HTR-8/SVneo (cell line): ENCODE measurements around the gene TERT.
A peak's percentile ranks its signal among the peaks of the same experiment; 100 is the strongest.
"Not testable (repeated sequence)": the region's sequence is repeated elsewhere in the genome, so short reads cannot be mapped to it uniquely, and the experiment has no call there.

Experiments
- DNase-seq: peaks from one replicate; pipeline ENCODE4 v3.0.0; 2011; ENCODE audit warnings: low spot score, mixed read lengths; ENCODE audit not compliant: insufficient read length
- FAIRE-seq: peaks from 2 replicates; lab custom pipeline; 2011; peaks lifted over from hg19 to GRCh38; lab: Jason Lieb, UNC

TERT gene

DNA sequence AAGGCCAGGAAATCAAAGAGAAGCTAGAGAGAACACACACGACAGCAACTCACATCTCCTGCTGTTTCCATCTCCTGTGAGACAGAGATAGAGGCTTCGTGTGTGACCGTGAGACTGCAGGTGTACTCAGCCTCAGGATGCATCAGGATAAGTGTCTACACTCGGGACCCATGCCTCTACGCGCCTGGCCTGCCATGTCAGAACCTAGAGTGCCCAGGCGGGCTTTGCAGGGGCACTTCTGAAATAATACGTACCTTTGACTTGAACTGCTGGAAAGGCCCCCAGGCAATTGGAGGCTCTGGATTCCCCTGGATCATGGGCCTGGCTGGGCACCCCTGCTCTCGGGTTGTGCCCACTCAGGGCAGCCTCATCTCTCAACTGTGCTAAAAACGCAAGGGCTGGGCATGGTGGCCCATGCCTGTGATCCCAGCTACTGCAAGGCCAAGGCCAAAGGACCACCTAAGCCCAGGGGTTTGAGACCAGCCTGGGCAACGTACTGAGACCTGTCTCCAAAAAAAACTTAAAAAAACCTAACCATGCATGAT is 37.1 kb upstream of the TERT start:
- no peak for FAIRE-seq
- DNase-seq = no peak

- DNase-seq = no peak
- FAIRE-seq = no peak
These were observed 36.3 kb upstream of the TERT start for GRCh38 chr5:1330847-1331831.

DNA sequence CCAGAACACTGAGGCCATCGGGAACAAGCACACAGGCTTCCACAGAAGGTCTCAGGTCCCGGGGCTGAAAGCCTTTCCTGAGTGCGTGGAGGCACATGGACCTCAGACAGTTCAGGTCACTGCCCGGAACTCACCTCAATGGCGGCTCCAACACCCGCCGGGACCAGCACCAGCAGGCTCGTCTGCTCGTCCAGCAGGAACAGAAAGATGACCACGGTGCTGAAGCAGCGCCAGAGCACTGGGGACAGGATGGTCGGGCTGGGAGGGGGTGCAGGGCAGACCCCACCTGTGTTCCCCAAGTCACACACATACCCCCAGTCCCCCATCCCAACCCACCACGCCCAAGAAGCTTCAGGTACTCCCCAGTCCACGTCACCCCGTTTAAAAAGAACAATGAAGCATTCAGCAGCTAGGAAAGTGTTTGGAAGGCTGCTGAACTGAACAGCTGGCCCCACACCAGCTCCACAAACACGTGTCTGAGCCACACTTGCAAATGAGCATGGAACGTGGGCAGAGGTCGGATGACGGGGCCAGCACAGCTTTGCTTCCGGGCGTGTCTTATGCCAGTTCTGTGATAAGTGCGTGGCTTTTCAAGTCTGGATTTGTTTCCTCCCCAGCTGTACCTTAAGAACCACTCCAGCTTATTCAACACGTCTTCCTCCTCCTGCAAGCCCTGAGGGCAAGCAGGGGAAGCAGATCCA is 35.4 kb upstream of the TERT start:
- DNase-seq = no peak
- FAIRE-seq = no peak

- DNase-seq = no peak
- no peak for FAIRE-seq
These were observed 34.3 kb upstream of the TERT start for GRCh38 chr5:1329111-1329579.

- FAIRE-seq, DNase-seq: not testable (repeated sequence)
These were observed 33.6 kb upstream of the TERT start for GRCh38 chr5:1328237-1329110.

- DNase-seq = not testable (repeated sequence)
- peak; percentile 70 for FAIRE-seq
These were observed 32.3 kb upstream of the TERT start for GRCh38 chr5:1326901-1327756.

DNA sequence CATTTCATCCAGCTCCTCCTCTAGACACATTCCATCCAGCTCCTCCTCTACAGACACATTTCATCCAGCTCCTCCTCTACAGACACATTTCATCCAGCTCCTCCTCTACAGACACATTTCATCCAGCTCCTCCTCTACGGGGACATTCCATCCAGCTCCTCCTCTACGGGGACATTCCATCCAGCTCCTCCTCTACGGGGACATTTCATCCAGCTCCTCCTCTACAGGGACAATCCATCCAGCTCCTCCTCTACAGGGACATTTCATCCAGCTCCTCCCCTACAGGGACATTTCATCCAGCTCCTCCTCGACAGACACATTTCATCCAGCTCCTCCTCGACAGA is 31.6 kb upstream of the TERT start:
- DNase-seq = not testable (repeated sequence)
- FAIRE-seq = peak; percentile 74

GRCh38 chr5:1325870-1326531 is 31.1 kb upstream of the TERT start:
- peak; percentile 74 for DNase-seq
- peak; percentile 4 for FAIRE-seq

GRCh38 chr5:1325191-1325741 is 30.4 kb upstream of the TERT start:
- DNase-seq (no peak), FAIRE-seq (no peak)

DNA sequence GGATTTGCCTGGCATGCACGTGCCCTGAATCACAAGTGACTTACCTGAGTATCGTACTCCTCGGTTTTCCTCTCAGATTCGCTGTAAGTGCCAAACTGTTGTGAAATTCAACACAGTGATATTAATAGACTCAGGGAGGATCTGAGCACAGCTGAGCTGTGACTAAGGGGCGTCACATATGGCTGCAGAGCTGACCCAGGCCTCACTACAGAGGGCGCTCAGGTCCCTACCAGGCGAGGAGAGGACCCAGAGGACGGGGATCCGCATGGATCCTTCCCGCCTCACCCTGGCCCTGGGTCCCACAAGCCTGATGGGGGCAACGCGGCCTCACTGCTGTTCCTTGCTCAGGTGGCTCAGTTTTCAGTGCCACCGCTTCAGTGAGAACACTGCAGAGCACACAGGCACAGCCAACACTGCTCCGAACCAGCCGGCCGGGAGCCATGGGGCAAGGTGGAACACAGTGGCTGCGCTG is 29.9 kb upstream of the TERT start:
- DNase-seq = no peak
- peak; percentile 81 for FAIRE-seq

- no peak for DNase-seq
- FAIRE-seq = no peak
These were observed 29.4 kb upstream of the TERT start for GRCh38 chr5:1324301-1324700.

DNA sequence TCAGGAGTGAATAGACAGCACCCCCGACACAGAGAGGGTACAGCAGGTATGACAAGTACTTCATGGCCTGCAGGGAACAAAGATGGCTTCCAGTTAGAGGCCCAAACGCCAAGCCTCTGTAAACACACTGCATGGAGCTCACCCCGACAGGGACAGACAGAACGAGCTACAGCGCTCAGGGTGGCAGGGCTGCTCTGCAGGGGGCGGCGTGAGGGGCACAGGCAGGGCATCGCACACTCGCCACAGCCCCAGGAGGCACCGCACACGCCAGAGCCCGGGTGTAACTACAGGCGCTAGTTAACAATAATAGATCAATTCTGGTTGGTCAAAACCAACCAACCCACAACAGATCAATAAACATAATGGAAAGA is 28.9 kb upstream of the TERT start:
- FAIRE-seq (no peak), DNase-seq (no peak)

DNA sequence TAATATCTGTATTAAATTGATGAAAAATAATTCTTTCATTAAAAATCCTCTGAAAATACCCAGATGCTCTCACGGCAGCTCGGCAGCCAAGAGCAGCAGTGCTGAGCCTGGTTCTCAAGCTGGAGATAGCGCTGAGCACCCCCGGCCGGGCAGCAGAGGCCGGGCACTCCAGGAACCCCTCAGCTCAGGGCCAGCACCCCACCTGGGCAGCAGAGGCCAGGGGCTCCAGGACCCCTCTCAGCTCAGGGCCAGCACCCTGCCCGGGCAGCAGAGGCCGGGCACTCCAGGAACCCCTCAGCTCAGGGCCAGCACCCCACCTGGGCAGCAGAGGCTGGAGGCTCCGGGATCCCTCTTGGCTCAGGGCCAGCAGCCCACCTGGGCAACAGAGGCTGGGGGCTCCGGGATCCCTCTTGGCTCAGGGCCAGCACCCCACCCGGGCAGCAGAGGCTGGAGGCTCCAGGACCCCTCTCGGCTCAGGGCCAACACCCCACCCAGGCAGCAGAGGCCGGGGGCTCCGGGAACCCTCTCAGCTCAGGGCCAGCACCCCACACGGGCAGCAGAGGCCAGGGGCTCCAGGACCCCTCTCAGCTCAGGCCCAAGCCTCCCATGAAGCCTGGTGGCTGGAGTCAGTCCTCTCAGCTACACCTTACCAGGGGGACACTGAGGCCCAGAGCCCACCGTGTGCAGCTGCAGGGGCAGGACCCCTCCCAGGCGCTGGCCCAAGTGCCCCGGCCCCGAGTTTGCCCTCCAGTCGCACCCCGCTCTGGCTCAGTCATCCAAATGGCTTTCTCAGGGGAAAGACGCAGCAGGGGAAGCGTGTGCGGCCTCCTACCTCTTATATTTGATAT is 28.3 kb upstream of the TERT start:
- DNase-seq (no peak), FAIRE-seq (no peak)

GRCh38 chr5:1322036-1322900 is 27.4 kb upstream of the TERT start:
- FAIRE-seq = no peak
- DNase-seq = no peak

- peak; percentile 49 for FAIRE-seq
These were observed 26.7 kb upstream of the TERT start for GRCh38 chr5:1321576-1321975.

More at GRCh38 chr5:1321576-1321975, 26.7 kb upstream of the TERT start:
- DNase-seq = no peak
